Lung (tissue), 12 donors: ENCODE results near the gene GFPT2. TPM values are rescaled to one million over a fixed set of nuclear protein-coding genes. Genes with fewer than 3 reads are reported as not detected.

Source experiments
- ATAC-seq: fragments of 200-7000 bp; cut with Tn5 transposase; one replicate; pipeline ENCODE4 v1.9.1; 2020; ENCODE audit warnings: moderate number of reproducible peaks; ENCODE audit not compliant: insufficient read depth, low FRiP score
- DNase-seq, 3 donors: peaks; one replicate each; pipeline ENCODE4 v3.0.0-alpha.2; 2013 to 2017
- H3K27ac ChIP-seq, 2 donors: one replicate each; pipeline ENCODE4 v1.5.1; 2013; ENCODE audit warnings: mild to moderate bottlenecking in 2 of 2, moderate library complexity in 2 of 2, control low read depth in 1 of 2, inconsistent platforms in 1 of 2, low read depth in 1 of 2, low read length in 1 of 2
- H3K27me3 ChIP-seq, 3 donors: one replicate each; pipeline ENCODE4 v1.5.1; 2013; ENCODE audit warnings: low read length in 2 of 3; ENCODE audit not compliant: control insufficient read depth in 3 of 3, insufficient read depth in 3 of 3
- H3K36me3 ChIP-seq, 4 donors: one replicate each; pipeline ENCODE4 v1.5.1; 2013; ENCODE audit warnings: low read length in 4 of 4, mild to moderate bottlenecking in 1 of 4, moderate library complexity in 1 of 4; ENCODE audit not compliant: control insufficient read depth in 4 of 4, insufficient read depth in 4 of 4
- H3K4me1 ChIP-seq, 5 donors: one replicate each; pipeline ENCODE4 v1.5.1; 2013; ENCODE audit warnings: low read length in 5 of 5, mild to moderate bottlenecking in 2 of 5, moderate library complexity in 1 of 5; ENCODE audit not compliant: control insufficient read depth in 5 of 5, insufficient read depth in 5 of 5
- H3K4me3 ChIP-seq: one replicate; pipeline ENCODE4 v1.5.1; 2013; ENCODE audit warnings: mild to moderate bottlenecking, control low read depth, moderate library complexity
- H3K9ac ChIP-seq, 2 donors: one replicate each; pipeline ENCODE4 v1.5.1; 2013; ENCODE audit warnings: low read length in 2 of 2, control low read depth in 1 of 2; ENCODE audit not compliant: insufficient read depth in 1 of 2
- H3K9me3 ChIP-seq, 4 donors: one replicate each; pipeline ENCODE4 v1.5.1; 2013; ENCODE audit warnings: low read length in 3 of 4, mild to moderate bottlenecking in 1 of 4, moderate library complexity in 1 of 4; ENCODE audit not compliant: control insufficient read depth in 4 of 4, insufficient read depth in 3 of 4
- CTCF ChIP-seq: IDR thresholded peaks from 2 replicates; pipeline ENCODE4 v1.5.1; 2012; ENCODE audit warnings: mild to moderate bottlenecking; ENCODE audit errors: control extremely low read depth, extremely low read depth
- WGBS, 2 donors: extraction: QIAGEN DNeasy Blood & Tissue Kit; methylation state at CpG; one replicate each; pipeline ENCODE4 v1.1.7; 2013; 5-methylcytosine and 5-hydroxymethylcytosine counted together
- polyA plus RNA-seq, 2 donors: library from polyadenylated mRNA; stranded (reverse); fragments of 200-250 nt; gene quantifications; one replicate each; pipeline ENCODE4 v1.2.1, GENCODE V29; 2013
- total RNA-seq, 2 donors: library from RNA; depleted of rRNA in 1 of 2; stranded (reverse); fragments of >200 nt in 1 of 2; gene quantifications; one replicate each; pipeline ENCODE4 v1.2.1, GENCODE V29; 2014 to 2021
- donor health status: control.
- donor health status: control.
- donor health status: Bipolar disorder and iron deficiency.
- donor health status: healthy.
- donor health status: DM: yes; HTN: yes; CAD: no.

Gene GFPT2
- total and polyA plus RNA-seq, 4 donors, result 11.1 to 26.6 (median 17.3) TPM

GRCh38 chr5:180306796-180307195, 46.3 kb downstream of the GFPT2 start:
- Histone ChIP-seq H3K27me3 (no peaks in the 10 kb centered on the region), H3K36me3 (peaks cover 0 to 11% (median 0%) of the 10 kb centered on the region in 4 donors), H3K4me3 (no peak overlapping the region), H3K4me1 (no peaks in the 10 kb centered on the region), H3K27ac (no peak overlapping the region), H3K9me3 (no peaks in the 10 kb centered on the region), H3K9ac (no peak overlapping the region)
- TF ChIP-seq CTCF, result no peak
- WGBS, 2 donors, result 83 to 93% methylated on average over 8 of the region's 8 CpGs
- ATAC-seq (no peak), DNase-seq (no peak)

DNA sequence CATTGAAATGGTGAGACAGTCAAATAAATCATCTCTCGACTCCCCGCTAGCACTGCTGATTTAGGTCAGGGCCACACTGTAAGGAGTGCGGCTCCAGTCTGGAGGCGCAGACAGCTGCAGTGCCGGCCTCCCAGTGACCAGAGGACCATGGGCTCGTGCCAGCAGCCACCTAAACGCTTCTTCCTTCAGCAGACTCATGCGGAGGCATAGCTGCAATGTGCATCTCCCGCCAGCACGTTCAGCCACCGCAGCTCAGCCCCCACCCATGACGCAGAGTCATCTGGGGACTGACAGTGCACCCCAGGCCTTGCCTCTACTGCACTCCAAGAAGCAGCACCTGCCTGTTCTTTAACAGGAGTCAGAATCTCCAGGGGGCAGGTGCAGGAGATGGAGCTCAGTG, 47.7 kb downstream of the GFPT2 start:
- WGBS, 2 donors, result 89 to 92% methylated on average over 12 of the region's 12 CpGs
- H3K36me3 ChIP-seq, result peaks cover 0 to 7% (median 4%) of the 10 kb centered on the region in 4 donors

GRCh38 chr5:180304431-180305375, 48.4 kb downstream of the GFPT2 start:
- TF ChIP-seq CTCF, result no peak
- DNase-seq (no peak), ATAC-seq (no peak)

More for the DNA sequence above, 47.7 kb downstream of the GFPT2 start:
- Histone ChIP-seq H3K9ac (no peak overlapping the region), H3K27ac (no peak overlapping the region), H3K4me3 (no peak overlapping the region), H3K27me3 (no peaks in the 10 kb centered on the region), H3K4me1 (no peaks in the 10 kb centered on the region), H3K9me3 (peaks cover 0 to 2% (median 0%) of the 10 kb centered on the region in 4 donors)
- ATAC-seq (no peak), DNase-seq (no peak)
- no peak for TF ChIP-seq CTCF

More at GRCh38 chr5:180304431-180305375, 48.4 kb downstream of the GFPT2 start:
- Histone ChIP-seq H3K27me3 (no peaks in the 10 kb centered on the region), H3K36me3 (peaks cover 0 to 7% (median 4%) of the 10 kb centered on the region in 4 donors), H3K9ac (no peak overlapping the region), H3K27ac (no peak overlapping the region), H3K4me3 (no peak overlapping the region), H3K9me3 (peaks cover 0 to 2% (median 0%) of the 10 kb centered on the region in 4 donors), H3K4me1 (no peaks in the 10 kb centered on the region)
- WGBS, 2 donors, result 89 to 90% methylated on average over 18 of the region's 18 CpGs
